GM23338 (cell line): ENCODE data around the gene BEX5. TPM values are rescaled to one million over a fixed set of nuclear protein-coding genes. Genes with fewer than 3 reads are reported as not detected.

Source experiments
- polyA plus RNA-seq: library from polyadenylated mRNA; unstranded; fragments of >200 nt; fragmentation: Nextera tagmentation; extraction: Ambion mirVana; gene quantifications from 2 replicates; pipeline ENCODE4 v1.2.1, GENCODE V29; 2016
- total RNA-seq: library from RNA; depleted of rRNA; stranded (reverse); fragments of >200 nt; shearing (Covaris generic); gene quantifications from 2 replicates; pipeline ENCODE4 v1.2.3, GENCODE V29; 2014; rRNA removed

Gene BEX5
- total and polyA plus RNA-seq, 2 experiments from 2014 or later = 12.0 to 34.7 TPM

Other genes starting within 250 kb of the BEX5 start
- 1.5 and 2.2 TPM in 2 replicates for gene ZMAT1, start 223.9 kb downstream of the BEX5 start, total RNA-seq
- gene ZMAT1, start 223.9 kb downstream of the BEX5 start, polyA plus RNA-seq = 1.8 and 2.2 TPM in 2 replicates
- gene TCEAL2, start 30.3 kb downstream of the BEX5 start, total RNA-seq = 9.1 and 12.3 TPM in 2 replicates
- gene TCEAL2, start 30.3 kb downstream of the BEX5 start, polyA plus RNA-seq = 45.9 and 46.6 TPM in 2 replicates
- 0.24 and 4.2 TPM in 2 replicates for gene TCEAL6, start 13.5 kb downstream of the BEX5 start, total RNA-seq
- 1.2 and 2.2 TPM in 2 replicates for gene TCEAL6, start 13.5 kb downstream of the BEX5 start, polyA plus RNA-seq
- not detected in 2 replicates for gene TCP11X1, start 59.3 kb upstream of the BEX5 start, total RNA-seq
- not detected in 2 replicates for gene TCP11X1, start 59.3 kb upstream of the BEX5 start, polyA plus RNA-seq
- 0.14 TPM in 1 of 2 replicates, not detected in the other for gene NXF2, start 91.2 kb upstream of the BEX5 start, total RNA-seq
- 0.40 TPM in 1 of 2 replicates, not detected in the other for gene NXF2, start 91.2 kb upstream of the BEX5 start, polyA plus RNA-seq